IPS-18a (cell line): ENCODE data around the gene CYP1A1.

Experiments
- H3K27ac ChIP-seq: one replicate; pipeline ENCODE4 v1.5.1; 2013; ENCODE audit warnings: low read length
- H3K27me3 ChIP-seq: one replicate; pipeline ENCODE4 v1.6.1; 2013; ENCODE audit warnings: mild to moderate bottlenecking, low read length; ENCODE audit not compliant: control insufficient read depth, insufficient read depth
- H3K36me3 ChIP-seq: one replicate; pipeline ENCODE4 v1.6.1; 2013; ENCODE audit warnings: low read depth, low read length; ENCODE audit not compliant: control insufficient read depth
- H3K4me1 ChIP-seq: one replicate; pipeline ENCODE4 v1.6.1; 2013; ENCODE audit warnings: low read depth, low read length; ENCODE audit not compliant: control insufficient read depth
- H3K4me3 ChIP-seq: one replicate; pipeline ENCODE4 v1.5.1; 2013; ENCODE audit warnings: low read length
- H3K9ac ChIP-seq: one replicate; pipeline ENCODE4 v1.6.1; 2013; ENCODE audit warnings: mild to moderate bottlenecking, low read length, moderate library complexity
- H3K9me3 ChIP-seq: one replicate; pipeline ENCODE4 v1.6.1; 2013; ENCODE audit warnings: low read depth, low read length; ENCODE audit not compliant: control insufficient read depth

The CYP1A1 gene

GRCh38 chr15:74725225-74725774, at the start of gene CYP1A1:
Gene CYP1A1 (minus strand): TSS chr15:74725528. CDS start chr15:74723097, 2,431 bp downstream.
- H3K27me3 ChIP-seq: peaks cover 37% of the 10 kb centered on the region
- no peak within 1 kb of the TSS for H3K27ac ChIP-seq
- no peaks in the 10 kb centered on the region for H3K4me1 ChIP-seq
- H3K4me3 ChIP-seq: peak within 1 kb of the TSS; percentile 71
- no peaks in the 10 kb centered on the region for H3K9me3 ChIP-seq
- no peak within 1 kb of the TSS for H3K9ac ChIP-seq
- H3K36me3 ChIP-seq: no peaks in the 10 kb centered on the region

GRCh38 chr15:74773731-74774252, 48.5 kb upstream of the CYP1A1 start:
- Histone ChIP-seq H3K9ac (no peak overlapping the region), H3K27ac (no peak overlapping the region), H3K36me3 (no peaks in the 10 kb centered on the region), H3K4me1 (peaks cover 9% of the 10 kb centered on the region), H3K9me3 (no peaks in the 10 kb centered on the region), H3K4me3 (no peak overlapping the region), H3K27me3 (no peaks in the 10 kb centered on the region)

- Histone ChIP-seq H3K36me3 (no peaks in the 10 kb centered on the region), H3K4me3 (no peak overlapping the region), H3K9me3 (no peaks in the 10 kb centered on the region), H3K4me1 (peaks cover 9% of the 10 kb centered on the region), H3K9ac (no peak overlapping the region), H3K27ac (no peak overlapping the region), H3K27me3 (no peaks in the 10 kb centered on the region)
Measured at GRCh38 chr15:74773329-74773728, 48.0 kb upstream of the CYP1A1 start.

GRCh38 chr15:74770211-74770903, 45.0 kb upstream of the CYP1A1 start:
- Histone ChIP-seq H3K36me3 (no peaks in the 10 kb centered on the region), H3K4me1 (peaks cover 5% of the 10 kb centered on the region), H3K9ac (no peak overlapping the region), H3K9me3 (no peaks in the 10 kb centered on the region), H3K27ac (no peak overlapping the region), H3K4me3 (no peak overlapping the region), H3K27me3 (no peaks in the 10 kb centered on the region)

- Histone ChIP-seq H3K36me3 (no peaks in the 10 kb centered on the region), H3K27me3 (no peaks in the 10 kb centered on the region), H3K9ac (no peak overlapping the region), H3K9me3 (no peaks in the 10 kb centered on the region), H3K27ac (no peak overlapping the region), H3K4me1 (peaks cover 5% of the 10 kb centered on the region), H3K4me3 (no peak overlapping the region)
Measured at GRCh38 chr15:74769463-74770025, 44.2 kb upstream of the CYP1A1 start.

DNA sequence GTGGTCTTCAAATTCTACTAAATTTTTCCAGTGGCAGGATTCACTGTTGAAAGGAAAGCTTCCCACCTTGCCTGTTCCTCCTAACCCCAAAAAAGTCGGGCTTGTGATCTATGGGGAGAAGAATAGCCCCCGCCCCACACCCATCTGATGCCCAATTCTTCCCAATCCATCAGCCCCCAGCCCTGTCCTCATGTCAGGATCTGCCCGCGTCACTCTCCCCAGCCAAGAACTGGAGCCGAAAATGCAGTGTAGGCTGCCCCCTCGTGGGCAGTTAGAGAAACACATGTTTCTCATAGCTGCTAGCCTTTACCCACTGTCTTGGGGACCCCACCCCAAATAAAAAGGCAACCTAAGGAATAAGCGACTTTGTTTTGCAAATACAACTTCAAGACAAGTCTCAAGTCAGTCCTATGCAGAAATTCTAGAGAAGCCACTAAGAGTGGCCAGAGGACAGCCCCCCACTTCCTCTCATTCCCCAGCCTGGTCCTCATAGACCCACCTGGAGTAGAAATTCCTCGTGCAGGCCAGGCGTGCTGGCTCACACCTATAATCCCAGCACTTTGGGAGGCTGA, 43.5 kb upstream of the CYP1A1 start:
- H3K9ac ChIP-seq: no peak overlapping the region

DNA sequence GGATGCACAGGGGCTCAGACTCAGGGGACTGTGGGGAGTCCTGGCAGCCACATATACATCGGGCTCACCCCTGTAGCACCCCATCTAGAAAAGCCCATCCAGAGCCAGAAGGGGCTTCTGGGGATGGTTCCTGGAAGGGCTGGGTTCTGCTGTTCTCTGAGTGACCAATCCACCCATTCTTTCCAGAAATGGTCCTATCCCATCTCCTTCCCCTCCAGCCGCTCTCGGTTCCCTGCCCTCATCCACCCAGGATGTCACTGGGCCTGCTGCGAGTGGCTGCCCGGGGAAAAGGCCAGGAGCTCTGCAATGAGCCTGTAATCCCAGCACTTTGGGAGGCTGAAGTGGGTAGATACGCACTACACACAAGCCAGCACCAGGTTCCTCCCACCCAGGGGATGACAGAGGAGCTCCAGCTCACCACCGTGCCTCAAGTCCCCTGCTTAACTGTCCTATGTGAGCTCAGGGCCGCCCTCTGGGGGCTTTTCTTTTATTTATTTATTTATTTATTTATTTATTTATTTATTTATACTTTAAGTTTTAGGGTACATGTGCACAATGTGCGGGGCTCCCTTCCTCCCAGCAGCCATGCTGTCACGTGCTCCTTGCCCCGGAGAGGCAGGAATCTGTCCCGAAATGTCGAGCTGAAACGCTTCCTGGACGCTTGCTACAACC, 42.9 kb upstream of the CYP1A1 start:
- H3K9me3 ChIP-seq: no peaks in the 10 kb centered on the region
- no peak overlapping the region for H3K9ac ChIP-seq
- H3K4me1 ChIP-seq: no peaks in the 10 kb centered on the region
- no peak overlapping the region for H3K4me3 ChIP-seq
- no peaks in the 10 kb centered on the region for H3K36me3 ChIP-seq
- no peaks in the 10 kb centered on the region for H3K27me3 ChIP-seq
- no peak overlapping the region for H3K27ac ChIP-seq

More for the DNA sequence above, 43.5 kb upstream of the CYP1A1 start:
- no peak overlapping the region for H3K4me3 ChIP-seq
- H3K27me3 ChIP-seq: no peaks in the 10 kb centered on the region
- no peaks in the 10 kb centered on the region for H3K36me3 ChIP-seq
- H3K4me1 ChIP-seq: peaks cover 5% of the 10 kb centered on the region
- H3K9me3 ChIP-seq: no peaks in the 10 kb centered on the region
- no peak overlapping the region for H3K27ac ChIP-seq

- no peaks in the 10 kb centered on the region for H3K9me3 ChIP-seq
- no peaks in the 10 kb centered on the region for H3K36me3 ChIP-seq
- H3K4me1 ChIP-seq: no peaks in the 10 kb centered on the region
- H3K4me3 ChIP-seq: no peak overlapping the region
- H3K27me3 ChIP-seq: no peaks in the 10 kb centered on the region
- no peak overlapping the region for H3K9ac ChIP-seq
- H3K27ac ChIP-seq: no peak overlapping the region
Measured at GRCh38 chr15:74767167-74768098, 42.1 kb upstream of the CYP1A1 start.

GRCh38 chr15:74763416-74763815, 38.1 kb upstream of the CYP1A1 start:
- no peaks in the 10 kb centered on the region for H3K9me3 ChIP-seq
- no peak overlapping the region for H3K9ac ChIP-seq
- H3K27me3 ChIP-seq: no peaks in the 10 kb centered on the region
- no peak overlapping the region for H3K27ac ChIP-seq
- H3K4me3 ChIP-seq: no peak overlapping the region
- no peaks in the 10 kb centered on the region for H3K4me1 ChIP-seq
- H3K36me3 ChIP-seq: no peaks in the 10 kb centered on the region

GRCh38 chr15:74762791-74763150, 37.4 kb upstream of the CYP1A1 start:
- Histone ChIP-seq H3K9me3 (no peaks in the 10 kb centered on the region), H3K4me3 (no peak overlapping the region), H3K4me1 (no peaks in the 10 kb centered on the region), H3K27me3 (no peaks in the 10 kb centered on the region), H3K27ac (no peak overlapping the region), H3K9ac (no peak overlapping the region), H3K36me3 (no peaks in the 10 kb centered on the region)
